ACC112 (cell line): ENCODE measurements around the gene SIAE.
A peak's percentile ranks its signal among the peaks of the same experiment; 100 is the strongest.

Experiments used
- H2AFZ ChIP-seq: fragments of 200-600 bp; sonication (generic); one replicate; pipeline ENCODE4 v1.6.0; 2017; ENCODE audit warnings: antibody characterized with exemption, low read length; ENCODE audit not compliant: unreplicated experiment
- H3K27ac ChIP-seq: fragments of 200-600 bp; sonication (generic); 2 replicates; pipeline ENCODE4 v1.5.1; 2014; ENCODE audit warnings: low read depth, mild to moderate bottlenecking, antibody characterized with exemption, low read length, moderate library complexity
- H3K27me3 ChIP-seq: fragments of 200-600 bp; sonication (generic); 2 replicates; pipeline ENCODE4 v1.6.1; 2014; ENCODE audit warnings: mild to moderate bottlenecking, antibody characterized with exemption, low read length, moderate library complexity, mixed read lengths; ENCODE audit not compliant: insufficient read depth
- H3K36me3 ChIP-seq: fragments of 200-600 bp; sonication (generic); 2 replicates; pipeline ENCODE4 v1.6.1; 2016; ENCODE audit warnings: mild to moderate bottlenecking, antibody characterized with exemption, low read length, moderate library complexity, mixed read lengths; ENCODE audit not compliant: insufficient read depth
- H3K4me1 ChIP-seq: fragments of 200-600 bp; sonication (generic); one replicate; pipeline ENCODE4 v1.6.1; 2016; ENCODE audit warnings: low read length, mixed read lengths; ENCODE audit not compliant: insufficient read depth, unreplicated experiment, control insufficient read depth
- H3K4me3 ChIP-seq: fragments of 200-600 bp; sonication (generic); 2 replicates; pipeline ENCODE4 v1.5.1; 2014; ENCODE audit warnings: mild to moderate bottlenecking, low read depth, low read length
- H3K79me2 ChIP-seq: fragments of 200-600 bp; sonication (generic); one replicate; pipeline ENCODE4 v1.6.0; 2016; ENCODE audit warnings: low read length; ENCODE audit not compliant: control insufficient read depth, unreplicated experiment, insufficient read depth

The SIAE gene

GRCh38 chr11:124699547-124699946 lies 26.0 kb upstream of the SIAE start:
- H3K27ac ChIP-seq: no peak overlapping the region
- peaks cover 39% of the 10 kb centered on the region for H3K27me3 ChIP-seq
- no peak overlapping the region for H2AFZ ChIP-seq
- H3K4me1 ChIP-seq: no peaks in the 10 kb centered on the region
- no peak overlapping the region for H3K4me3 ChIP-seq
- no peaks in the 10 kb centered on the region for H3K36me3 ChIP-seq
- no peaks in the 10 kb centered on the region for H3K79me2 ChIP-seq

DNA sequence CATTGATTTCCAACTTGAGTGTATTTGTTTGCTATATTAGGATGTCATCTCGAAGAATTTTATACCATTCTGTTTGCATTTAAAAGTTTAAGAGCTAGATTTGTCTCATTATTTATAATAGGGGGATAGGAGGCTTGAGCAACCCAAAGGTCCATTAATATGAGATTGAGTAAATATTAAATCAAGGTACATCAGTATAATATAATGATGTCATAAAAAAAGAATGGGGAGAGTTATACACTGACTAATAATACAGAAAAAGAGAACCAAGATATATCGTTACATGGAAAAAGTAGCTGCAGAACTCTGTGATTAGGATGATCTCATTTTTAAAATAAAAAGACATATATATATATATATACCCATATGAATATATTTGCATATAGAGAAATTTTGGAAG lies 19.6 kb upstream of the SIAE start:
- Histone ChIP-seq H3K27ac (no peak overlapping the region), H3K4me3 (no peak overlapping the region), H3K36me3 (no peaks in the 10 kb centered on the region), H3K4me1 (no peaks in the 10 kb centered on the region), H2AFZ (no peak overlapping the region), H3K27me3 (no peaks in the 10 kb centered on the region), H3K79me2 (no peaks in the 10 kb centered on the region)

GRCh38 chr11:124682443-124682842 lies 8.9 kb upstream of the SIAE start:
- Histone ChIP-seq H3K27ac (no peak overlapping the region), H3K79me2 (no peaks in the 10 kb centered on the region), H3K36me3 (peaks cover 20% of the 10 kb centered on the region), H2AFZ (no peak overlapping the region), H3K4me3 (no peak overlapping the region), H3K27me3 (no peaks in the 10 kb centered on the region), H3K4me1 (no peaks in the 10 kb centered on the region)

GRCh38 chr11:124681421-124681820 lies 7.9 kb upstream of the SIAE start:
- Histone ChIP-seq H2AFZ (no peak overlapping the region), H3K36me3 (peaks cover 20% of the 10 kb centered on the region), H3K4me3 (no peak overlapping the region), H3K27me3 (no peaks in the 10 kb centered on the region), H3K79me2 (no peaks in the 10 kb centered on the region), H3K27ac (no peak overlapping the region), H3K4me1 (peaks cover 8% of the 10 kb centered on the region)

GRCh38 chr11:124678416-124678815 lies 4.9 kb upstream of the SIAE start:
- H2AFZ ChIP-seq: no peak overlapping the region
- H3K36me3 ChIP-seq: peaks cover 20% of the 10 kb centered on the region
- no peak overlapping the region for H3K4me3 ChIP-seq
- no peak overlapping the region for H3K27ac ChIP-seq
- peaks cover 23% of the 10 kb centered on the region for H3K4me1 ChIP-seq
- no peaks in the 10 kb centered on the region for H3K27me3 ChIP-seq
- H3K79me2 ChIP-seq: peaks cover under 1% of the 10 kb centered on the region

DNA sequence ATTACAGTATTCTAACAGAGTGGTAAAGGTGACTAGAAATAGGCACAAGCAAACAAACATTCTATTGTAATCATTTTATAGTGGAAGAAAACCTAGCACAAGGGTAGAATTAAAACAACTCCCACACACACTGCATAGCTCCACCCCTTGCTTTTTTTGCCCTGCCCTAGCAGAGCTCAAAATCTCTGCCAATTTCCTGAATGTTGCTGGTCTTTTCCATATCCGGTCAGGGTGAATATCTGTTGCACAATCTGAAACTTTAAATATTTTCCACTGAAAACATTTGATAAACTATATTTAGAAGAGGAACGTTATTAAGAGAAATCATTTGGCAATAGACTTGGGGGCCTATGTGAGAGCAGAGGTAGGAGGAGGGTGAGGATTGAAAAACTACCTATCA lies 2.8 kb upstream of the SIAE start:
- Histone ChIP-seq H3K79me2 (peaks cover 3% of the 10 kb centered on the region), H2AFZ (no peak overlapping the region), H3K4me3 (peak overlapping the region; percentile 15; the same call in 1 of the 2 replicates), H3K27ac (peak overlapping the region; percentile 40), H3K4me1 (peaks cover 30% of the 10 kb centered on the region), H3K27me3 (no peaks in the 10 kb centered on the region), H3K36me3 (peaks cover 4% of the 10 kb centered on the region)

- Histone ChIP-seq H2AFZ (peak overlapping the region; percentile 92), H3K4me1 (peaks cover 30% of the 10 kb centered on the region), H3K27ac (peak overlapping the region; percentile 87), H3K79me2 (peaks cover 3% of the 10 kb centered on the region), H3K36me3 (no peaks in the 10 kb centered on the region; the same call in 1 of the 2 replicates), H3K4me3 (peak overlapping the region; percentile 95), H3K27me3 (no peaks in the 10 kb centered on the region)
These were observed 1.0 kb upstream of the SIAE start for GRCh38 chr11:124674571-124674970.

DNA sequence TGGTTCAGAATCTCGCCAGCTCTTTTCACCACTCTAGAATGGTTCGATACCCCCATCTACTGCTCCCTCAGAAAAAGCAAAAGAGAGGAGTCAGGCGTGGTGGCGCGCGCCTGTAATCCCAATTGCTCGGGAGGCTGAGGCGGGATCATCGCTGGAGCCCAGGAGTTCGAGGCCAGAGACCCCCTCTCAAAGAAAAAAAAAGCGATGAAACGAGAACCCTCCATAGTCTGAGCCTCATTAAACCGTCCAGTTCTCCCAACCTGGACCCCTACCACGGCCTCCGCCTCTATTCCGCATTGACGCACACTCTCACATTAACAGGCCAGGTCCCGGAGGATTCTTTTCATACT lies 604 bp upstream of the SIAE start:
- no peaks in the 10 kb centered on the region; the same call in 1 of the 2 replicates for H3K36me3 ChIP-seq
- H2AFZ ChIP-seq: peak overlapping the region; percentile 92
- no peaks in the 10 kb centered on the region for H3K27me3 ChIP-seq
- peaks cover 3% of the 10 kb centered on the region for H3K79me2 ChIP-seq
- peak overlapping the region; percentile 87 for H3K27ac ChIP-seq
- H3K4me1 ChIP-seq: peaks cover 30% of the 10 kb centered on the region
- H3K4me3 ChIP-seq: peak overlapping the region; percentile 95

GRCh38 chr11:124672536-124673215 lies 863 bp downstream of the SIAE start:
- no peaks in the 10 kb centered on the region; the same call in 1 of the 2 replicates for H3K36me3 ChIP-seq
- no peaks in the 10 kb centered on the region for H3K27me3 ChIP-seq
- H3K4me1 ChIP-seq: peaks cover 30% of the 10 kb centered on the region
- H3K27ac ChIP-seq: no peak overlapping the region
- H3K79me2 ChIP-seq: peaks cover 3% of the 10 kb centered on the region
- H3K4me3 ChIP-seq: peak overlapping the region; percentile 95
- peak overlapping the region; percentile 78 for H2AFZ ChIP-seq

- no peak overlapping the region for H3K4me3 ChIP-seq
- H3K4me1 ChIP-seq: peaks cover 17% of the 10 kb centered on the region
These were observed 2.8 kb downstream of the SIAE start for GRCh38 chr11:124670732-124671131.

GRCh38 chr11:124669193-124669592 lies 4.3 kb downstream of the SIAE start:
- H3K36me3 ChIP-seq: no peaks in the 10 kb centered on the region
- H2AFZ ChIP-seq: no peak overlapping the region
- H3K79me2 ChIP-seq: peaks cover 3% of the 10 kb centered on the region
- H3K27me3 ChIP-seq: no peaks in the 10 kb centered on the region
- H3K27ac ChIP-seq: no peak overlapping the region
- H3K4me1 ChIP-seq: peaks cover 9% of the 10 kb centered on the region
- H3K4me3 ChIP-seq: no peak overlapping the region

More at GRCh38 chr11:124670732-124671131, 2.8 kb downstream of the SIAE start:
- Histone ChIP-seq H2AFZ (no peak overlapping the region), H3K36me3 (no peaks in the 10 kb centered on the region; the same call in 1 of the 2 replicates), H3K79me2 (peaks cover 3% of the 10 kb centered on the region), H3K27ac (no peak overlapping the region), H3K27me3 (no peaks in the 10 kb centered on the region)
